Measurements from ENCODE around the gene SNX30. TPM values are rescaled to one million over a fixed set of nuclear protein-coding genes. Genes with fewer than 3 reads are reported as not detected.

Gene SNX30
- total RNA-seq, 1 experiment from 2014 or later = 6.4 TPM

DNA sequence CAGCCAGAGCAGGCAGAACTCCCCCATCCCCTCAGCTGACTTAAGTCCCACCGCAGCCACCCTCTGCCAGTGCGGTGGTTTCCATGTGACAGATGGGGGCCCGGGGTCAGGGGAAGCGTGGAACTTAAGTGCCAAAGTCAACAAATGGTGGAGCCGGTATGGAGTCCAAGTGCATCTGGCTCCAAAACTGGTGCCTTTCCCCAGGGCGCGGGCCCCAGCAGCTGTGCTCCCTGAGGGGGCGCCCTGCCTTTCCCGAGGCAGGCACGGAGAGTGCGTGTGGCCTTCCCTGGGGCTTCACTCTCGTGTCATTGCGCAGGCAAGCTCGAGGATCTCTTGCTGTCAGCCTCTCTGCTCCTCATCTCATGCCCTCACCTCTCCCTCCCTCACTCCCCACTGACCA is 106.3 kb downstream of the SNX30 start:
- Histone ChIP-seq H3K27ac (ENCODE audit: low read length) (no peak overlapping the region), H4K20me1 (ENCODE audit: low read length) (no peaks in the 10 kb centered on the region), H3K36me3 (ENCODE audit: low read depth, low read length) (no peaks in the 10 kb centered on the region), H3K9me2 (replicated peaks; ENCODE audit: low read length) (no peaks in the 10 kb centered on the region), H3K4me2 (ENCODE audit: low read length) (no peak overlapping the region), H3K27me3 (ENCODE audit: low read length) (no peaks in the 10 kb centered on the region), H3K9me3 (ENCODE audit: low read length) (no peaks in the 10 kb centered on the region), H3K79me2 (ENCODE audit: low read length) (no peaks in the 10 kb centered on the region), H3K4me1 (ENCODE audit: insufficient read depth, low read length) (no peaks in the 10 kb centered on the region), H3K4me3 (ENCODE audit: low read length) (no peak overlapping the region), H3F3A (ENCODE audit: low read length, unreplicated experiment) (no peaks in the 10 kb centered on the region), H2AFZ (ENCODE audit: low read length) (no peak overlapping the region), H3K9ac (ENCODE audit: low read length) (no peak overlapping the region)
- ChIA-PET CTCF (no interaction called here), POLR2A (ENCODE audit: unreplicated experiment) (no interaction called here)
- DNase-seq (no peak), ATAC-seq (no peak)
- TF ChIP-seq, protein P1, sequence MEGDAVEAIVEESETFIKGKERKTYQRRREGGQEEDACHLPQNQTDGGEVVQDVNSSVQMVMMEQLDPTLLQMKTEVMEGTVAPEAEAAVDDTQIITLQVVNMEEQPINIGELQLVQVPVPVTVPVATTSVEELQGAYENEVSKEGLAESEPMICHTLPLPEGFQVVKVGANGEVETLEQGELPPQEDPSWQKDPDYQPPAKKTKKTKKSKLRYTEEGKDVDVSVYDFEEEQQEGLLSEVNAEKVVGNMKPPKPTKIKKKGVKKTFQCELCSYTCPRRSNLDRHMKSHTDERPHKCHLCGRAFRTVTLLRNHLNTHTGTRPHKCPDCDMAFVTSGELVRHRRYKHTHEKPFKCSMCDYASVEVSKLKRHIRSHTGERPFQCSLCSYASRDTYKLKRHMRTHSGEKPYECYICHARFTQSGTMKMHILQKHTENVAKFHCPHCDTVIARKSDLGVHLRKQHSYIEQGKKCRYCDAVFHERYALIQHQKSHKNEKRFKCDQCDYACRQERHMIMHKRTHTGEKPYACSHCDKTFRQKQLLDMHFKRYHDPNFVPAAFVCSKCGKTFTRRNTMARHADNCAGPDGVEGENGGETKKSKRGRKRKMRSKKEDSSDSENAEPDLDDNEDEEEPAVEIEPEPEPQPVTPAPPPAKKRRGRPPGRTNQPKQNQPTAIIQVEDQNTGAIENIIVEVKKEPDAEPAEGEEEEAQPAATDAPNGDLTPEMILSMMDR (conservative IDR thresholded peaks at IDR 0.05; ENCODE audit: low read depth, low read length) = no peak
- TF ChIP-seq EZH2phosphoT487 (IDR thresholded peaks at IDR 0.05; ENCODE audit: borderline replicate concordance, low read length) = no peak
- TF ChIP-seq EZH2 (IDR thresholded peaks at IDR 0.05; ENCODE audit: low read length, unreplicated experiment) = no peak
- intact Hi-C loops (cut with micrococcal nuclease) = no loop called here
- no TSS peak for BruUV-seq (replicated peaks)

DNA sequence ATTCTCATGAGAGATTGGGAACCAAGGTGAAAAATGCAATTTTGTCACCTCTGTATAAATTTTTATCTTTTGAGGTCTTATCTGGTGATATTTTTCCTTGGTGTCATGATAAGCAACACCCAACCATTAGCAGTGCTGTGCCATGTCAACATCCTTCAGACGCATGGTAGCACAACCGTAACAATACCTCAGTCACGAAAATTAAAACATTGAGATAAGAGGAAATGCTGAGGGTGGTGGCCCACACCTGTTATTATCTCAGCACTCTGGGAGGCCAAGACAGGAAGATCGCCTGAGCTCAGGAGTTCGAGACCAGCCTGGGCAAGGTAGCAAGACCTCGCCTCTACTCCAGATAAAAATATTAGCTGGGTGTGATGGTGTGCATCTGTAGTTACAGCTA is 107.4 kb downstream of the SNX30 start:
- POLR2A ChIA-PET (ENCODE audit: unreplicated experiment) = no interaction called here
- CTCF ChIA-PET = no interaction called here
- Histone ChIP-seq H3K9ac (ENCODE audit: low read length) (no peak overlapping the region), H3K9me3 (ENCODE audit: low read length) (no peaks in the 10 kb centered on the region), H3K4me2 (ENCODE audit: low read length) (no peak overlapping the region), H3K4me1 (ENCODE audit: insufficient read depth, low read length) (peaks cover 3% of the 10 kb centered on the region; the same call in 1 of the 2 replicates), H4K20me1 (ENCODE audit: low read length) (no peaks in the 10 kb centered on the region), H3K27ac (ENCODE audit: low read length) (no peak overlapping the region), H3K27me3 (ENCODE audit: low read length) (no peaks in the 10 kb centered on the region), H3K36me3 (ENCODE audit: low read depth, low read length) (no peaks in the 10 kb centered on the region), H2AFZ (ENCODE audit: low read length) (no peak overlapping the region), H3K4me3 (ENCODE audit: low read length) (no peak overlapping the region), H3K79me2 (ENCODE audit: low read length) (no peaks in the 10 kb centered on the region), H3K9me2 (replicated peaks; ENCODE audit: low read length) (no peaks in the 10 kb centered on the region), H3F3A (ENCODE audit: low read length, unreplicated experiment) (no peaks in the 10 kb centered on the region)
- DNase-seq (no peak), ATAC-seq (no peak)
- intact Hi-C loops (cut with micrococcal nuclease) = no loop called here
- BruUV-seq (replicated peaks) = no TSS peak
- TF ChIP-seq EZH2phosphoT487 (IDR thresholded peaks at IDR 0.05; ENCODE audit: borderline replicate concordance, low read length) (no peak), EZH2 (IDR thresholded peaks at IDR 0.05; ENCODE audit: low read length, unreplicated experiment) (no peak)
- TF ChIP-seq, protein P1 (conservative IDR thresholded peaks at IDR 0.05; ENCODE audit: low read depth, low read length) = no peak

DNA sequence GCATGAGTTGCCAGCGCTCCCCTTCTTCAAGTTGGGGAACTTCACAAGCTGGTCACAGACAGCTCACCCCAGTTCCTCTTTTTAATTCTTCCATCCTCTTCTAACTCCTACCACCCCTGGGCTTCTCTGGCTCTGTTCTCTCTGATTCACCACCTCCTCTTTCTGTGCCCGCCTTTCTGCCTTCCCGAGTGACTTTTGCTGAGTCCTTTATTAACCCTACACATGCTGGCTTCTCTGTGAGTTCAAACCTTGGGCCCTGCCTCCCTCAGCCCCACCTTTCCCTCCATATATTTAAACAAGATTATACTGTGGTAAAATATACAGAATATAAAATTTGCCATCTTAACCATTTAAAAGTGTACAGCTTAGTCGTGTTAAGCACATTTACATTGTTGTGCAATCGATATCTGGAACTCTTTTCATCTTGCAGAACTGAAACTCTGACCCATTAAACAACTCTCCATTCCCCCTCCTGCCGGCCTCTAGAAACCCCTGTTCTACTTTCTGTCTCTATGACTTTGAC is 108.1 kb downstream of the SNX30 start:
- Histone ChIP-seq H3K4me3 (ENCODE audit: low read length) (no peak overlapping the region), H3K79me2 (ENCODE audit: low read length) (no peaks in the 10 kb centered on the region), H3K9ac (ENCODE audit: low read length) (no peak overlapping the region), H3K4me2 (ENCODE audit: low read length) (no peak overlapping the region), H2AFZ (ENCODE audit: low read length) (no peak overlapping the region), H3K27ac (ENCODE audit: low read length) (no peak overlapping the region), H4K20me1 (ENCODE audit: low read length) (no peaks in the 10 kb centered on the region), H3F3A (ENCODE audit: low read length, unreplicated experiment) (no peaks in the 10 kb centered on the region), H3K27me3 (ENCODE audit: low read length) (no peaks in the 10 kb centered on the region), H3K9me2 (replicated peaks; ENCODE audit: low read length) (no peaks in the 10 kb centered on the region), H3K4me1 (ENCODE audit: insufficient read depth, low read length) (peaks cover 3% of the 10 kb centered on the region; the same call in 1 of the 2 replicates), H3K36me3 (ENCODE audit: low read depth, low read length) (no peaks in the 10 kb centered on the region), H3K9me3 (ENCODE audit: low read length) (no peaks in the 10 kb centered on the region)
- DNase-seq (no peak), ATAC-seq (no peak)
- ChIA-PET CTCF (no interaction called here), POLR2A (ENCODE audit: unreplicated experiment) (no interaction called here)
- no TSS peak for BruUV-seq (replicated peaks)
- intact Hi-C loops (cut with micrococcal nuclease) = no loop called here
- TF ChIP-seq EZH2phosphoT487 (IDR thresholded peaks at IDR 0.05; ENCODE audit: borderline replicate concordance, low read length) = no peak
